ENCODE results near the gene MAP1LC3B.
"Not testable (repeated sequence)": the region's sequence is repeated elsewhere in the genome, so short reads cannot be mapped to it uniquely, and the experiment has no call there.

MAP1LC3B gene

GRCh38 chr16:87380881-87381280 is 11.3 kb upstream of the MAP1LC3B start:
- no peak for DNase-seq (ENCODE audit: low spot score)
- no peak for FAIRE-seq

DNA sequence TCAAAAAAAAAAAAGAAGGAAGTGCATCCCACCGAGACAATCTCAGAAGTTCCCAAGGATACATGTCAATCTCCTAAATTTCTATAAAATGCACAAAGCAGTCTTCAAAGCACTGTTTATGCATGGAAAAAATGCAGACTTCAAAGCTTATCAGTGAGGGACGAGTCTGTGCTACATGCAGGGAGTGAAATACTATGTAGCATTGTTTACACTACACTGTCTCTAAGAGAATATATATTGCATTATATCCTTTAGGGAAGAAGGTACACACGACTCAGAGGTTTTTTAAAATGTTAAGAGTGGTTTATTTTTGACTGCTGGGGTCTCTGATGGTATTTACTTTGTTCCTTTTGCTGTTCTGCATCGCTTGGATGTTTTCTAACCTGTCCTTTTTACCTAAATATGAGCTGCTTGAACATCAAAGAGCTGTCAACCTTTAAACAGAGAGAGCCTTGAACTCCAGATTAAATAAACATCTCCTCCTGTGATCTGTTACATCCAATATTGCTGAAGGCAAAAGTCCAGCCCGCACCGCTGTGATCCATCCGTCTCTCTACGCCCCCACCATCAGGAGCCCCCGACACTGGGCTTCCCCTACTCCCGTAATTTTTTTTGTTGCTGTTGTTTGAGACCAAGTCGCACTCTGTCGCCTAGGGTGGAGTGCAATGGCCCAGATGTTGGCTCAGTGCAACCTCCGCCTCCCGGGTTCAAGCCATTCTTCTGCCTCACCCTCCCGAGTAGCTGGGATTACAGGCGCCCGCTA is 9.9 kb upstream of the MAP1LC3B start:
- FAIRE-seq (no peak), DNase-seq (ENCODE audit: low spot score) (no peak)

DNA sequence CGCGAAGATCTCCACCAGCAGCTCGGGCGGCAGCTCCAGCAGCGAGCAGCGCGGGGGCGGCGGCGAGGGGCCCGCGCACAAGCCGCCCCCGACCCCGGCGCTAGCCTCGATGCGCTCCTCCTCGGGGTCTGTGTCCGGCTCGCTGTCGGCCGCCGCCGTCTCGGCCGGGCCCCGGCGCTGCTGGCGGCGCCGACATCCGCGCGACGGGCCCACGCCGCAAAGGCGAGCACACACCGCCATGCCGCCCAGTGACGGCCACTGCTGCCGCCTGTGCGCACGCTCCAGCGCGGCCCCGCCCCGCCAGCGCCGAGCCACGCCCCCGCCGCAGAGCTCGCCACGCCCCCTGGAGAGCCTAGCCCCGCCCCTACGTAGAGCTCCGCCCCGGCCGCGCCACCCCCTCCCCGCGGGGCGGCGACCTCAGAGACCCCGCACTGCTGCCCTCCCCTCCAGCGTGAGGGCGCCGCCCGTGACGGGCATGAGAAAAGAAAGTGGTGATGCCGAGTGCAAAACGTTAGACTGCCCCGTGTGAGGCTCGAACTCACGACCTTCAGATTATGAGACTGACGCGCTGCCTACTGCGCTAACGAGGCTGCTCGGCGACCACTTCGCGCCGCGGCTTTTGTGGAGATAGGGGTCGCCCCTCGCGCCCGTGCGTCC is 8.5 kb upstream of the MAP1LC3B start, which contains the start of gene FBXO31:
TSS of gene FBXO31 (minus strand) at position 272 of the 657 bp plus-strand sequence. CDS start at position 240, 32 bp downstream.
- DNase-seq (ENCODE audit: low spot score) = peak; percentile 89
- peak; percentile 71 for FAIRE-seq

- DNase-seq (ENCODE audit: low spot score) = peak; percentile 54
- FAIRE-seq = no peak
These were observed 7.8 kb upstream of the MAP1LC3B start for GRCh38 chr16:87384162-87384874.

DNA sequence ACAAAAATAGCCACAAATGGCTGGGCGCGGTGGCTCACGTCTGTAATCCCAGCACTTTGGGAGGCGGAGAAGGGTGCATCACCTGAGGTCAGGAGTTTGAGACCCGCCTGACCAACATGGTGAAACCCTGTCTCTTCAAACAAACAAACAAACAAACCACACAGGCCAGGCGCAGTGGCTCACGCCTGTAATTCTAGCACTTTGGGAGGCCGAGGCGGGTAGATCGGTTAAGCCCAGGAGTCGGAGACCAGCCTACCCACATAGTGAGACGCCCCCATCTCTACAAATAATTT is 7.3 kb upstream of the MAP1LC3B start:
- not testable (repeated sequence) for DNase-seq (ENCODE audit: low spot score); FAIRE-seq

DNA sequence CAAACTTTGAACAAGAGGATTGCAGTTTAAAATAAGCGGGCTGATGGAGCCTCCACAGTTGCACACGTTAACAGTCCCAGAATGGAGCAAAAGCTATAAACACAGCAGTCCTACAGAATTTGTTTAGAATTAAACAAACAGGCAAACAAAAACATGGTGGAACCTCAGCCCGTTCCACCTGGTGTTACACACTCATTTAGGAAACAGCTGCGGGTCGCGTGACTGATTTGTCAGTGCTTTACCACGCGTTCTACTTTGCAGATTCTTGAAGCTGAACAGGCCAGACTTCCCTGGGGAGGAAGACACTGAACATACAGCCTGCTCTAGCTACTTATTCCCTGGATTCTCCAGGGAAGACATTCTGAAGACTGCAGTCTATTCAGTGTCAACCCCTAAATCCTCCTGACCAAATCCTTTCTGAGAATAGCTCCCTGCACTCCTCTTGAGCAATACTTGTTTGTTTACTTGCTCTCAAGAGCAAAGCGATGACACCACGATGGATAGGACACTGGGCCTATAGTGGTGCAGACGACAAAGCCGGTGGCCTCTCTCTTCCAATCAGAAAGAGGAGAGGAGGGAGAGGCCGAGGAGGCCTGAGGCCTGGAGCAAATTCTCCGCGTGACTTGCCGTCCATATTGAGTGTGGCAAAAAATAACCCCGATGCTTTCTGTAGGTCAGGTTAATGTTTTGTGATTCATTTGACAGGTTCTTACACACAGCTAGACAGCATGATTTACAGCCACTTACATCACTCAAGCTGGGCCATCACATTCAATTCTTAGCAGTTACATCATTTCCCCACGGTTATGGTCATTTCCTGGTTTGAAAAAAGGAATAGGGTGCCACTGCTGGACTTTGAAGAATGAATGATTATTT is 4.0 kb upstream of the MAP1LC3B start:
- DNase-seq (ENCODE audit: low spot score) = peak; percentile 89

DNA sequence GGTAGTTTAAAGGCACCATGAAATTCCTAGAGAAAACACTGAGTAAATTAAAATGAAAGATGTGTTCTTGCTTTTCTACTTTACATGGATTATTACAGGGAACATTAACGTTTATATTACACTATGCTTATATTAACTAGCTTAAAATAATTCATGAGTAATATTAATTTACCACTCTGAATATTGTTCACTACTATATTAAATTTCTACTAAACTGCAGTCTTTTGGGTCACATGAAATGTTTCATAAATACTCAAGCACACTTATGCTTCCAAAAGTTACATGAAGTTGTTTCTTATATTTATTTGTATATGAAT is 3.4 kb upstream of the MAP1LC3B start:
- DNase-seq (ENCODE audit: low spot score) (no peak), FAIRE-seq (no peak)

More for the DNA sequence above, 4.0 kb upstream of the MAP1LC3B start:
- FAIRE-seq = no peak

GRCh38 chr16:87389245-87389644 is 2.9 kb upstream of the MAP1LC3B start:
- FAIRE-seq = no peak
- DNase-seq (ENCODE audit: low spot score) = no peak

- FAIRE-seq = not testable (repeated sequence)
These were observed 2.2 kb upstream of the MAP1LC3B start for GRCh38 chr16:87389914-87390313.

DNA sequence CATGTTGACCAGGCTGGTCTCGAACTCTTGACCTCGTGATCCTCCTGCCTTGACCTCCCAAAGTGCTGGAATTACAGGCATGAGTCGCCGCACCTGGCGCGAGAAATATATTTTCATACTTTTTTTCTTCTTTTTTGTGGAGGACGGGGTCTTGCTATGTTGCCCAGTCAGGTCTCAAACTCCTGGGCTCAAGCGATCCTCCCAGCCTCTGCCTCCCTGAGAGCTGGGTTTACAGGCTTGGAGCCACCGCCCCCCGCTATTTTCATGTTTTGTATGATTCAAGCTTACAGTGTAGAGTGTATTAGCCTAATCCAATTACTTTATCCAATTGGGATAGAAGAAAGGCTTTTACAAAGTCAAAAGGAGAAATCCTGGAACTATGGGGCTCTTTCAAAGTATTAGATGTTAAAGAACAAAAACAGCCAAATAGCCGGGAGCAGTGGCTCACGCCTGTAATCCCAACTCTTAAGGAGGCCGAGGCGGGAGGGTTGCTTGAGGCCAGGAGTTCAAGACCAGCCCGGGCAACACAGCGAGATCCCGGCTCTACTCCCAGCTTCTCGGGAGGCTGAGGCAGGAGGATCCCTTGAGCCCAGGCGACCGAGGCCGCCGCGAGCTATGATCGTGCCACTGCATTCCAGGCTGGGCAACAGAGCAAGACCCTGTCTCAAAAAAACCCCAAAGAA is 1.4 kb upstream of the MAP1LC3B start:
- FAIRE-seq (no peak), DNase-seq (ENCODE audit: low spot score) (no peak)

More at GRCh38 chr16:87389914-87390313, 2.2 kb upstream of the MAP1LC3B start:
- DNase-seq (ENCODE audit: low spot score) = not testable (repeated sequence)

DNA sequence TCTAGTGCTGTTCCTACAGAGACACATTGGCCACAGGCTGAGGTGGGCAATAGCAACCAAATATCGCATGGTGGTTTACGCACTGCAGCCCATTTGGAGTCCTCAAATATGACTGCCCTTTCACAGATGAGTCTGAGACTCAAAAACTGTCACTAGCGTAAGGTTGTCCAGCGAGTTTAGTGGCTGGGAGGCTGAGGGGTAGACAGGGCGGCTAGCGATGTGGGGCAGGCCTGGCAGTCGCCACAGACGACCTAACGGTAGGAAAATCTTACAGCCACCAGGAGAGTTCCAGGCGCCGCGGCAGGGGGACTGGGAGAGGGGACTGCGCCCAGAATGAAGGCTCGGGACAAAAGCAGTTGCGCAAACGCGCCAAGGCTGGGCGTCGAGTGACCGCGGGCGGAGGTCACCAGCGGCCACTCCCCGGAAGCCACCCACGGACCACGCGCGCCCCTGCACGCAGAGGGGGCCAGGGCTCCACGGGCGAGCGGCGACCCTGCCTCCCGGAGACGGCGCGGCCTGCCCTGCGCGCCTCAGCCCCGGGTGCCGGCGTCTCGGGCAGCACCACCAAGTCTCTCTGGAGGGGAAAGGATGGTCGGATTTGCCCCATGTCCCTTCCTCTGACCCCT is 699 bp upstream of the MAP1LC3B start:
- FAIRE-seq (no peak), DNase-seq (ENCODE audit: low spot score) (peak; percentile 41)

DNA sequence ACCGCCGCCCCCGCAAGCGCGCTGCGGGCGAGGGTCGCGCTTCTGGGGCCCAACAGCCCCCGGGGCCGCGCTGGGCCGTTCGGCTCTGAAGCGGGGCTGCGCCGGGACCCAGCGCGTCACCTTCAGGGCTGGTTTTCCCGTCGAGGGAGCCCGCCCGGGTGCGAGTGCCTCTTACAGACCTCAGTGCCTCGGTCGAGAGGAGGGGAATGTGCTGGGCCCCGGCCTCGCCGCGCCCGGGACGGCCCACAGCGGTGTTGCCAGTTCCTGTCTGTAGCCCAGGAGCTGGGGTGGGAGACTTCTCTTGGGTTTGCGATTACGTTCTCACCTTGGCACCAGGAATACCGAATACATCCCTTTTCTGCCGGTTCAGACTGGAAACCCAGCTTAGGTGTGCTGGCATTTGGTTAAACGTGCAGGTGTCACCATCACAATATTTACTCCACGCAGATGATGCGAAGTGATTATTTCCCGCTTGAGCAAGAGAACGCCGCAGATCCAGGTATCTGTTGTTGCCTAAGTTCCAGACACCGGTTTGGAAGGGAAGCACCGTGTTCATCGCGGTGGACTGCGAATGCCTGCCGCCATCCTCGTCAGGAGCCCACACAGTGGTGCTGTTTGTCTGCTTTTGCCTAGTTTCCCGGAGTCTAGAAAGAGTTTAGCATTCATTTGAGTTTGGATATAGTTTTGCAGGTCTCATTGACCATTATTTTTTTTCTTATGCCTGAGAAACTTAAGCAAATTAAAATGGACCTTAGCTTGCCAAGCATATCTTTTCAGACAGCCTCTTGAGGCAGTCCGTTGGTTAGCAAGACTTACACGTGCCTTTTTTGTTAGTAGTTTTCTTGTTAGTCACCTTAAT is 914 bp downstream of the MAP1LC3B start:
- FAIRE-seq (no peak), DNase-seq (ENCODE audit: low spot score) (peak; percentile 40)

- DNase-seq (ENCODE audit: low spot score) = no peak
- FAIRE-seq = no peak
These were observed 1.5 kb downstream of the MAP1LC3B start for GRCh38 chr16:87393680-87394055.

GRCh38 chr16:87395181-87395842 is 3.2 kb downstream of the MAP1LC3B start:
- no peak for DNase-seq (ENCODE audit: low spot score)
- FAIRE-seq = no peak

DNA sequence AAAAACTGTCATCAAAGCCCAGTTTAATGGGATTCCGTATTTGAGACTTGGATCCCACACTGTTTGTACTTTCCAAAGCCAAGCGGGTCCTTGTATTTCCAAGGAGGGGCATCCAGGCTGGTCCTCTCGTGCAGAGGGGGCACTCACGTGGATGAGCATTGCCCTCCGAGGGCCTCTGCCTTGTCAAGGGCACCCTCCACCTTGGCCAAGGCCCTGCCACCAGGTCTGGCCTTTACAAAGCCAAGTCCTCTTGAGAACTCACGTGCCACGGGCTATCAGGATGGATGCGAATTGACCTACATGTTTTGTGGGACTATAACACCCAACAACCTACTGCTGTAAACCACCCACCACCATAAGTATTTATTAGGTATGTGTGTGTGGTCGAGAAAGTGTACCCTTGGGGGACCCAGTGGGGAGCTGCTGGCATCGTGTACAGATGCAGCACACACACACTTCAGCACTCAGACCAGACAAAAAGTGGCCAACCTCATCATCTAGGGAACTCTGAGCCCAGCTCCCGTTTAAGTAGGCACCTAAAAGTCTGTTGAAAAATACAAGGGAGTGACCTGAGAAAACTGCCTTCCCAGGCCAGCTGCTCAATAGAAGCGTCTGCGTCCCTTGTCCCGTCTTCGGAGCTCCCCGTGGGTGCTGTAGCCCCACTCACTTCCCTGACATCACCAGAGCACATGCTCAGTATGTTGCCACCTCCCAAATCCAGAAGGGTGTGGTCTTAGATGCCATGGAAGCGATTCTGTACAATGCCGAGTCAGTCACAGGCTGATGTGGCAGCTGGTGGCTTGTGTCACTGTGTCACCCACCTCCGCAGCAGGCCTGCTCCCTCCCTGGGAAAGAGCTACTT is 12.9 kb downstream of the MAP1LC3B start:
- DNase-seq (ENCODE audit: low spot score) (no peak), FAIRE-seq (no peak)

GRCh38 chr16:87406495-87407088 is 14.5 kb downstream of the MAP1LC3B start:
- DNase-seq (ENCODE audit: low spot score) (no peak), FAIRE-seq (no peak)

DNA sequence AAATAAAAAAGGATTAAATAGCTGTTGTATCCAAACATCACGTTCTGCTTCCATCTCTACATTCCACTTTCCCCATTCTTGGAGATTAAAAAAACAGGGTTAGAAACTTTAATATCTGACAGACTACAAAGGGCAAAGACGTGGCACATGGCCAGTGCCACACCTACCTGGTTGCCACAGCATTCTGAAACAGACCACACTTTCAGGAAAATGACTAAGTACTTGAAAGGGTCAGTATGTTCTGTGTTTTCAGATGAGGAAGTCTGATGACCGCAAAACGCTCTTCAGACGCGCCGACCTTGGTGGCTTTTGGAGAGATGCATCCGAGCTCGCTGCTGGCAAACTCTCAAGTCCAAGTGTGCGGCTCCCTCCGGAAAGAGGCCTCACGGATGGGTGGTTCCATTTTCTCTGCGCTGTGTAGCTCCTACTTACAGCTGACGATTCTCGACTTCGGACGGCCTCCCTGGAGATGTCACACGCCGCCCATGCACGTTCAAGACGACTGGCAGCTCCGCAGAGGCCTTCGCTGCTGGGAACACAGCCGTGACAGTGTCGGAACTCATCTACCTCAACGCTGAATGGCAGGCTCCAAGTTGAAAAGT is 15.5 kb downstream of the MAP1LC3B start:
- FAIRE-seq (peak; percentile 73), DNase-seq (ENCODE audit: low spot score) (peak; percentile 87)
